Heart right ventricle (tissue), 16 donors: ENCODE measurements around the gene RNASE12. TPM values are rescaled to one million over a fixed set of nuclear protein-coding genes. Genes with fewer than 3 reads are reported as not detected.
"Not testable (repeated sequence)": the region's sequence is repeated elsewhere in the genome, so short reads cannot be mapped to it uniquely, and the experiment has no call there.

ENCODE experiments used
- ATAC-seq, 8 donors: fragments of 200-7000 bp; cut with Tn5 transposase; one replicate each; pipeline ENCODE4 v1.9.1; 2020; ENCODE audit warnings: mild to moderate bottlenecking in 8 of 8, moderate library complexity in 8 of 8, moderate number of reproducible peaks in 1 of 8
- DNase-seq, 2 donors: peaks; one replicate each; pipeline ENCODE4 v3.0.0-alpha.2; 2020
- H3K27ac ChIP-seq, 10 donors: fragments of 200-600 bp; sonication (generic) in 2 of 10; one replicate each; pipeline versions ENCODE4 v1.5.0 to v1.8.0; 2020 to 2022; ENCODE audit warnings: mild to moderate bottlenecking in 3 of 10
- H3K27me3 ChIP-seq, 7 donors: fragments of 200-600 bp; one replicate each; pipeline ENCODE4 v1.8.0; 2021 to 2022; ENCODE audit warnings: mild to moderate bottlenecking in 2 of 7
- H3K36me3 ChIP-seq, 9 donors: fragments of 200-600 bp; sonication (generic) in 1 of 9; one replicate each; pipeline versions ENCODE4 v1.5.0 to v1.8.0; 2020 to 2022; ENCODE audit warnings: mild to moderate bottlenecking in 2 of 9
- H3K4me1 ChIP-seq, 9 donors: fragments of 200-600 bp; sonication (generic) in 1 of 9; one replicate each; pipeline versions ENCODE4 v1.5.0 to v1.8.0; 2020 to 2022; ENCODE audit warnings: mild to moderate bottlenecking in 4 of 9
- H3K4me3 ChIP-seq, 10 donors: fragments of 200-600 bp; sonication (generic) in 2 of 10; one replicate each; pipeline versions ENCODE4 v1.5.0 to v1.8.0; 2020 to 2022; ENCODE audit warnings: mild to moderate bottlenecking in 7 of 10, moderate library complexity in 2 of 10
- H3K9me3 ChIP-seq, 11 donors: fragments of 200-600 bp in 10 of 11; sonication (generic) in 2 of 11; one replicate each; pipeline versions ENCODE4 v1.5.0 to v1.8.0; 2013 to 2022; ENCODE audit warnings: mild to moderate bottlenecking in 2 of 11, control low read depth in 1 of 11, moderate library complexity in 1 of 11
- WGBS, 2 donors: extraction: QIAGEN DNeasy Blood & Tissue Kit; methylation state at CpG; one replicate each; pipeline ENCODE4 v1.1.7; 2013; ENCODE audit warnings: inconsistent platforms in 1 of 2; 5-methylcytosine and 5-hydroxymethylcytosine counted together
- intact Hi-C, 10 donors: fragments of 100-400 bp; cut with DNase I; formaldehyde crosslinking; loops; one replicate each; pipeline versions ENCODE4 v1.11.1 to v1.14.2; 2022
- polyA plus RNA-seq, 2 donors: library from polyadenylated mRNA; stranded (reverse); fragments of 200-250 nt; gene quantifications; one replicate each; pipeline ENCODE4 v1.2.3, GENCODE V29; 2013
- total RNA-seq, 10 donors: library from RNA; stranded (reverse); fragmentation: NEBNext Ultra II Directional in 3 of 10; extraction: Animal tissue kit (Norgen Biotek cat#: 25700) in 3 of 10; gene quantifications; one replicate each; pipeline versions ENCODE4 v1.2.1 to v1.2.4, GENCODE V29; 2021 to 2023
- TF ChIP-seq, protein P1 (sequence below), 9 donors: fragments of 200-600 bp; sonication (generic) in 2 of 9; IDR thresholded peaks; one replicate each; pipeline versions ENCODE4 v1.5.0 to v1.8.0; 2021 to 2022; ENCODE audit warnings: antibody characterized with exemption in 9 of 9, mild to moderate bottlenecking in 5 of 9, moderate library complexity in 1 of 9
- donor health status: Arrhythmogenic right ventricular cardiomyopathy.
- donor health status: ischemic (EF 13 %, LVEDD 7.1; RV severe dilation, severe dysfunction).
- donor health status: healthy with polysubstance abuse.
- donor health status: DM: no; HTN: yes; CAD: no.
- donor health status: DM: no; HTN: no; CAD: no.
- donor health status: ischemic (EF 25% LVEDD 6.9; RV normal size, moderate dysfunction).
- donor health status: ischemic (EF 25% LVEDD 5.7; RV mildly dilated, moderate dysfunction).
- donor health status: healthy.
- donor health status: DM: yes; HTN: yes; CAD: no.
- donor health status: Ischemic cardiomyopathy.
- donor health status: ischemic (EF 35%, LVEDD 5.7; RV mildly dilated, moderate dysfunction).
- donor health status: nonischemic (EF 11% LVEDD 7.7; RV severe dilation, severe dysfunction).
- donor health status: DM: yes; HTN: yes; CAD: no.
- donor health status: PGD.
- donor health status: ischemic (EF 29% LVEDD 5.4; RV normal size, mild dysfunction).
- donor health status: nonischemic (EF 23%, LVEDD 6.1; RV moderate dilation, normal function).

The RNASE12 gene
- total and polyA plus RNA-seq, 12 donors = not detected

DNA sequence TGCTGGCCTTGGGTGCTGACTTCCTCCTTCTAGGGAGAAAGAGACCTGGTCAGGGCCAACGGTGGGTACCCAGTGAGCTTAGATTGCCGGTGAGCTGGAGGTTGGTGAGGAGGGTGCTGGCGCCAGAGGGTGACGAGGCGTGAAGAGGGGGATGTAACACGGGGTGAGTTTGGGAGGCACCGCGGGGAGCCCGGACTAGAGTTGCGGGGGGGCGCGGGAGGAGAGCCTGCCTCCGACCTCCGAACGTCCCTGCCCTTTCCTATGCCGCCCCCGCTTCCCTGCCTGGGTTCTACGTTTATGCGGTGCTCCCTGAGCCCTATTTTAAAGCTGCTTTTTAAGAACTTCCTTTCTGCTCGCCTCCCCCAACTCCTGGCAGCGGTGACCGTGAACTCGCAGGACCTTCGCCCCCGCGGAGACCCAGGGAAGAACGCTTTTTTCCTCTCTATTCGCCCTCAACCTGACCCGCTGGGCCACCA lies 31.7 kb upstream of the RNASE12 start:
- peak in 2 of 8 donors; percentile 7 to 56 for ATAC-seq
- 19 to 22% methylated on average over 29 of the region's 29 CpGs for WGBS, 2 donors
- no peak for DNase-seq
- H3K4me1 ChIP-seq = peaks cover 0 to 52% (median 19%) of the 10 kb centered on the region in 9 donors
- H3K27ac ChIP-seq = no peak overlapping the region
- H3K4me3 ChIP-seq = peak overlapping the region in 2 of 10 donors; percentile 16 to 30
- no peaks in the 10 kb centered on the region for H3K36me3 ChIP-seq
- H3K9me3 ChIP-seq = peaks cover 0 to 11% (median 0%) of the 10 kb centered on the region in 11 donors
- H3K27me3 ChIP-seq = peaks cover 0 to 76% (median 13%) of the 10 kb centered on the region in 7 donors
- intact Hi-C loops = no loop called here
- TF ChIP-seq, protein P1, sequence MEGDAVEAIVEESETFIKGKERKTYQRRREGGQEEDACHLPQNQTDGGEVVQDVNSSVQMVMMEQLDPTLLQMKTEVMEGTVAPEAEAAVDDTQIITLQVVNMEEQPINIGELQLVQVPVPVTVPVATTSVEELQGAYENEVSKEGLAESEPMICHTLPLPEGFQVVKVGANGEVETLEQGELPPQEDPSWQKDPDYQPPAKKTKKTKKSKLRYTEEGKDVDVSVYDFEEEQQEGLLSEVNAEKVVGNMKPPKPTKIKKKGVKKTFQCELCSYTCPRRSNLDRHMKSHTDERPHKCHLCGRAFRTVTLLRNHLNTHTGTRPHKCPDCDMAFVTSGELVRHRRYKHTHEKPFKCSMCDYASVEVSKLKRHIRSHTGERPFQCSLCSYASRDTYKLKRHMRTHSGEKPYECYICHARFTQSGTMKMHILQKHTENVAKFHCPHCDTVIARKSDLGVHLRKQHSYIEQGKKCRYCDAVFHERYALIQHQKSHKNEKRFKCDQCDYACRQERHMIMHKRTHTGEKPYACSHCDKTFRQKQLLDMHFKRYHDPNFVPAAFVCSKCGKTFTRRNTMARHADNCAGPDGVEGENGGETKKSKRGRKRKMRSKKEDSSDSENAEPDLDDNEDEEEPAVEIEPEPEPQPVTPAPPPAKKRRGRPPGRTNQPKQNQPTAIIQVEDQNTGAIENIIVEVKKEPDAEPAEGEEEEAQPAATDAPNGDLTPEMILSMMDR (IDR thresholded peaks at IDR 0.05) = no peak

DNA sequence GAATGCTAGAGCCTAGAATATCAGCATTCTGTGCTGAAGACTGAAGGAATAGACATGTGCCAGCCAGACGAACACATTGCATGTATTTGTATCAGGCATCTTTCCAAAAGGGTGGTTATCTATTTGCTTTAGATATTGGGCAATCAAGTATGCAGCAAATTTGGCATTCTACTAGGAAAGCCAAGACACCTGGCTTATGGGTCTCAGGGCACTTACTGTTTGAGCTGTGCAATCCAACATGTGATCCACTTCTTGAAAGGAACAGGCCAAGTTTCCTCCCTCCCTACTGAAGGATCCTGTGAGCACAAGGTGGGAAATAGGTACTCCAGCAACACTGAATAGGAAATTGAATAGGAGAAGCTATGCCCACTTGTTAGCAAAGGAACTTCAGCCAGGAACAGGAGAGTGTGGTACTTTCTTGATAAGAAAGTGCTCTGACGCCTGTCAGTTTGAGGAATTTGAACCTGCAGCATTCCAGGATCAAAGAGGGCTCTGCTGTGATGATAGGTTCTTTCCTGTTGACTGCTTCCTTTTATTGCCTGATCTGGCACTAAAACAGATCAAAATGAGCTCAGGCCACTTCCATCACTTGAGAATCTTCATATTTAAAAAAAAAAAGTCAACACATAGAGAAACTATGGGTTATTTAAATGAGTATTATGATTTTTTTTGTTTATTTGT lies 29.8 kb upstream of the RNASE12 start:
- intact Hi-C loops = no loop called here
- Histone ChIP-seq H3K9me3 (peaks cover 0 to 11% (median 0%) of the 10 kb centered on the region in 11 donors), H3K36me3 (no peaks in the 10 kb centered on the region), H3K27ac (no peak overlapping the region), H3K4me3 (no peak overlapping the region), H3K27me3 (peaks cover 0 to 57% (median 7%) of the 10 kb centered on the region in 7 donors), H3K4me1 (peaks cover 0 to 43% (median 15%) of the 10 kb centered on the region in 9 donors)
- 62% methylated on average over 2 of the region's 2 CpGs for WGBS, 2 donors
- DNase-seq (no peak), ATAC-seq (no peak)
- TF ChIP-seq, protein P1 (IDR thresholded peaks at IDR 0.05) = no peak

DNA sequence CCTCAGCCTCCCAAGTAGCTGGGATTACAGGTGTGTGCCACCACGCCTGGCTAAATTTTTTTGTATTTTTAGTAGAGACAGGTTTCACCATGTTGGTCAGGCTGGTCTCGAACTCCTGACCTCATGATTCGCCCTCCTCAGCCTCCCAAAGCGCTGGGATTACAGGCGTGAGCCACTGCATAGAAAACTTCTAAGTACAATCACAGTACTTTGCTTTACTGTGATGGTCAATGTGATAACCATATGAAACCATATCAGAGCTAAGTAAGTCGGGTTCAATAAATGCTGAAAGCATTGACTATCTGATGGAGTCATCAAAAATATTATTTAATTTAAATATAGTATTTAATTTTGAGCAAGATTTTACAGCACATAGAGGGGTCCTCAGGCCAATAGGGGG lies 28.5 kb upstream of the RNASE12 start:
- Histone ChIP-seq H3K4me1 (peaks cover 0 to 32% (median 10%) of the 10 kb centered on the region in 9 donors), H3K27me3 (peaks cover 0 to 45% (median 6%) of the 10 kb centered on the region in 7 donors), H3K9me3 (peaks cover 0 to 11% (median 0%) of the 10 kb centered on the region in 11 donors)
- DNase-seq, H3K4me3 ChIP-seq, ATAC-seq, H3K36me3 ChIP-seq, H3K27ac ChIP-seq: not testable (repeated sequence)
- intact Hi-C loops = loop anchor here in 1 of 10 donors (10.0 kb wide), 1 partner anchor 235 kb away; no protein-coding TSS in a partner anchor
- WGBS, 2 donors = 90 to 93% methylated on average over 6 of the region's 6 CpGs

DNA sequence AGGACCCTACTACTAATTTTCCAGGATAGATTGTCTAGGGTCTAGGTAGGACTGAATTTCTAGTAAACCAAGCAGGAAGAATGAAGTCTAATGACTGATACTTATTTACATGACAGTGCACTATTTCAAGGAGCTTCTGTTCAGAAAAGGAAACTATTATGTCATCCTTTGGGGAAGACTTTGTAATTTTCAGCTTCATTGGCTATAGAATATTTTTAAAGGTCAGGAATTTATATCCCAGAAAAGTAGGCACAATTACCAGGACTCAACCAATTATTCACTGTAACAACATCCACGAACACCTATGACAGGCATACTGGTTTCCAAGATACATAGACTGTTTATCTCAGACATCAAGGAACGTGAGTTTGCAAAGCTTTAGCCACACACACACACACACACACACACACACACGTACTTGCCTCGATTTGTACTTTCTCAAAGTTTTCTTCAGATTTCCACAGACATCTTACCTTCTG lies 27.1 kb upstream of the RNASE12 start:
- intact Hi-C loops = loop anchor here in 1 of 10 donors (10.0 kb wide), 1 partner anchor 236 kb away; no protein-coding TSS in a partner anchor
- TF ChIP-seq, protein P1 (IDR thresholded peaks at IDR 0.05) = no peak
- DNase-seq (no peak), ATAC-seq (no peak)
- Histone ChIP-seq H3K27ac (no peak overlapping the region), H3K36me3 (no peaks in the 10 kb centered on the region), H3K4me3 (no peak overlapping the region), H3K4me1 (peaks cover 0 to 31% (median 9%) of the 10 kb centered on the region in 9 donors), H3K9me3 (no peaks in the 10 kb centered on the region), H3K27me3 (peaks cover 0 to 31% (median 4%) of the 10 kb centered on the region in 7 donors)
- WGBS, 2 donors = 57 to 69% methylated on average over 4 of the region's 4 CpGs
